Measurements from ENCODE around the gene SLC5A7. TPM values are rescaled to one million over a fixed set of nuclear protein-coding genes. Genes with fewer than 3 reads are reported as not detected.

Gene SLC5A7
- total RNA-seq, 1 donor from 2014 or later = not detected

DNA sequence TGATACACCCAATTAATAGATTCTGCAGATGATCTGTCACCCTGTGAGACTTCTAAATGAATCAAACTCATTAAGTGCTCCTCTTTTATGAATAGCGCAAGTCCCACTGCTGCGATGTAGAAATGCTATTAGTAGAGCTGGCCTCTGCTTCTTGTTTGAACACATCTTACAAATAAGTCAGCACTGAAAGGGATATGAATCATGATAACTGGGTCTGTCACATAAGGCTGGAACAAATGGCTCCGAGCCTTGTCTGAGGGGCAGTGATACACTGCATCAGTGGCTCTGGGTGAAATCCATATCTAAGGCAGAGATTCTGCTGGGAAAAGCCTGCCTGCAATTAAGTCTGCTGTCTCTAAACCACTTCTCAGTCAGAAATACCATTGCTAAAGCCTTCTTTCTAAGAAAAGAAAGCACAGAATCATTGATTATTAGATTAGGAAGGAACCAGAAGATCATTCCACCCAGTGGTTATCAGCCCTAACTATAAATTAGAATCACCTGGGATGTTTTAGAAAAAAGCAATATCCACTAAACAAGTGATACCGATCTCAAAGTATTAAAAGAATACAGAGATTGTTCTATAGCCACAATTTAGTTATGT, 75.2 kb downstream of the SLC5A7 start:
- no peak for DNase-seq (ENCODE audit: low read depth)
- H3K4me3 ChIP-seq (ENCODE audit: low read depth, low read length) = no peak overlapping the region
- TF ChIP-seq, protein P1, sequence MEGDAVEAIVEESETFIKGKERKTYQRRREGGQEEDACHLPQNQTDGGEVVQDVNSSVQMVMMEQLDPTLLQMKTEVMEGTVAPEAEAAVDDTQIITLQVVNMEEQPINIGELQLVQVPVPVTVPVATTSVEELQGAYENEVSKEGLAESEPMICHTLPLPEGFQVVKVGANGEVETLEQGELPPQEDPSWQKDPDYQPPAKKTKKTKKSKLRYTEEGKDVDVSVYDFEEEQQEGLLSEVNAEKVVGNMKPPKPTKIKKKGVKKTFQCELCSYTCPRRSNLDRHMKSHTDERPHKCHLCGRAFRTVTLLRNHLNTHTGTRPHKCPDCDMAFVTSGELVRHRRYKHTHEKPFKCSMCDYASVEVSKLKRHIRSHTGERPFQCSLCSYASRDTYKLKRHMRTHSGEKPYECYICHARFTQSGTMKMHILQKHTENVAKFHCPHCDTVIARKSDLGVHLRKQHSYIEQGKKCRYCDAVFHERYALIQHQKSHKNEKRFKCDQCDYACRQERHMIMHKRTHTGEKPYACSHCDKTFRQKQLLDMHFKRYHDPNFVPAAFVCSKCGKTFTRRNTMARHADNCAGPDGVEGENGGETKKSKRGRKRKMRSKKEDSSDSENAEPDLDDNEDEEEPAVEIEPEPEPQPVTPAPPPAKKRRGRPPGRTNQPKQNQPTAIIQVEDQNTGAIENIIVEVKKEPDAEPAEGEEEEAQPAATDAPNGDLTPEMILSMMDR (conservative IDR thresholded peaks at IDR 0.05; ENCODE audit: low read depth, low read length) = no peak

Other genes with a start within 250 kb of the SLC5A7 start
- not detected in 2 replicates for gene RGPD4, start 159.6 kb upstream of the SLC5A7 start, total RNA-seq

All from epithelial cell of proximal tubule (primary cell).